HCT116 (cell line): ENCODE data around the gene WDR59. TPM values are rescaled to one million over a fixed set of nuclear protein-coding genes. Genes with fewer than 3 reads are reported as not detected.

ENCODE experiments used
- ATAC-seq: fragments of 200-7000 bp; cut with Tn5 transposase; 2 replicates; pipeline ENCODE4 v1.9.1; 2020; ENCODE audit warnings: mild to moderate bottlenecking, moderate library complexity
- BruUV-seq: library from RNA; stranded (reverse); fragments of 400-500 nt; replicated peaks from 2 replicates; lab custom pipeline; 2021; lab: Mats Ljungman, UMichigan
- CTCF ChIA-PET: fragments of 300-600 bp; sonication (Branson Sonifier 250); formaldehyde crosslinking; loops from one replicate; lab custom pipeline; 2021; ENCODE audit warnings: antibody characterized with exemption; lab: Charles Lee
- POLR2A ChIA-PET: fragments of 300-600, 350-600 bp; sonication (Branson Sonifier 250); formaldehyde crosslinking; loops from one replicate; lab custom pipeline; 2021; ENCODE audit warnings: antibody characterized with exemption; lab: Charles Lee
- RAD21 ChIA-PET, 2 experiments: fragments of 300-600 bp; sonication (Branson Sonifier 250); formaldehyde crosslinking; loops; one replicate each; lab custom pipeline; 2023; ENCODE audit warnings: low total read pairs in 2 of 2; ENCODE audit not compliant: uncharacterized antibody in 2 of 2, unreplicated experiment in 2 of 2, low non-redundant PET in 1 of 2; lab: Charles Lee
- DNase-seq: peaks from one replicate; pipeline ENCODE4 v3.0.0-alpha.2; 2010; ENCODE audit warnings: low read depth, low spot score
- H2AFZ ChIP-seq: fragments of 200-600 bp; shearing (Covaris generic), sonication (generic); 2 replicates; pipeline ENCODE4 v1.6.1; 2017; ENCODE audit warnings: low read depth, mixed run types, mixed read lengths, antibody characterized with exemption, low read length; ENCODE audit not compliant: poor library complexity, severe bottlenecking
- H3K27ac ChIP-seq: 2 replicates; pipeline ENCODE4 v1.5.1; 2012; ENCODE audit warnings: low read depth, low read length
- H3K27me3 ChIP-seq: fragments of 200-600 bp; sonication (generic); 2 replicates; pipeline ENCODE4 v1.6.1; 2016; ENCODE audit warnings: mixed run types, low read length, mixed read lengths; ENCODE audit not compliant: insufficient read depth
- H3K36me3 ChIP-seq, 2 experiments: fragments of 200-500 bp in 1 of 2; fragments of 200-600 bp in 1 of 2; sonication (Bioruptor generic) in 1 of 2; sonication (generic) in 1 of 2; 2 replicates each; pipeline versions ENCODE4 v1.5.1 to v1.6.1; 2014 to 2016; ENCODE audit warnings: low read length in 2 of 2, inconsistent platforms in 1 of 2, mixed read lengths in 1 of 2, mixed run types in 1 of 2; ENCODE audit not compliant: insufficient read depth in 2 of 2, control insufficient read depth in 1 of 2
- H3K4me1 ChIP-seq, 2 experiments: fragments of 200-600 bp in 1 of 2; sonication (generic) in 1 of 2; 2 replicates each; pipeline versions ENCODE4 v1.5.1 to v1.6.1; 2012 to 2017; ENCODE audit warnings: low read length in 2 of 2, inconsistent platforms in 1 of 2, mild to moderate bottlenecking in 1 of 2, mixed read lengths in 1 of 2, mixed run types in 1 of 2, moderate library complexity in 1 of 2; ENCODE audit not compliant: insufficient read depth in 2 of 2, control insufficient read depth in 1 of 2
- H3K4me2 ChIP-seq: fragments of 200-600 bp; sonication (generic); 2 replicates; pipeline ENCODE4 v1.6.1; 2017; ENCODE audit warnings: mixed run types, low read length, mixed read lengths
- H3K4me3 ChIP-seq, 2 experiments: fragments of 200-600 bp in 1 of 2; sonication (generic) in 1 of 2; replicated peaks in 1 of 2; 2 replicates each; pipeline ENCODE4 v1.5.1; 2011 to 2016; ENCODE audit warnings: low read length in 2 of 2, control low read depth in 1 of 2, low read depth in 1 of 2, mild to moderate bottlenecking in 1 of 2, mixed read lengths in 1 of 2, mixed run types in 1 of 2
- H3K79me2 ChIP-seq: fragments of 200-600 bp; sonication (generic); 2 replicates; pipeline ENCODE4 v1.6.1; 2017; ENCODE audit warnings: mild to moderate bottlenecking, mixed run types, low read length, moderate library complexity, mixed read lengths; ENCODE audit not compliant: insufficient read depth
- H3K9ac ChIP-seq: fragments of 200-600 bp; sonication (generic); 2 replicates; pipeline ENCODE4 v1.6.1; 2016; ENCODE audit warnings: low read length, mixed read lengths
- H3K9me2 ChIP-seq: fragments of 200-600 bp; sonication (generic), shearing (Covaris generic); 2 replicates; pipeline ENCODE4 v1.6.1; 2017; ENCODE audit warnings: mixed run types, mild to moderate bottlenecking, moderate library complexity; ENCODE audit not compliant: insufficient read depth
- H3K9me3 ChIP-seq, 2 experiments: fragments of 200-500 bp in 1 of 2; fragments of 200-600 bp in 1 of 2; sonication (Bioruptor generic) in 1 of 2; sonication (generic) in 1 of 2; 2 replicates each; pipeline ENCODE4 v1.6.1; 2014 to 2017; ENCODE audit warnings: low read length in 2 of 2, mixed read lengths in 2 of 2, inconsistent platforms in 1 of 2, low read depth in 1 of 2, mild to moderate bottlenecking in 1 of 2, mixed run types in 1 of 2, moderate library complexity in 1 of 2; ENCODE audit not compliant: control insufficient read depth in 1 of 2, insufficient read depth in 1 of 2
- H4K20me1 ChIP-seq: fragments of 200-600 bp; sonication (generic), shearing (Covaris generic); 2 replicates; pipeline ENCODE4 v1.6.1; 2017; ENCODE audit warnings: mixed run types, mild to moderate bottlenecking, moderate library complexity; ENCODE audit not compliant: insufficient read depth
- ATF3 ChIP-seq: IDR thresholded peaks from 2 replicates; pipeline ENCODE4 v1.6.1; 2012
- CBX3 ChIP-seq: IDR thresholded peaks from 2 replicates; pipeline ENCODE4 v1.6.1; 2012; ENCODE audit warnings: low read depth
- CEBPB ChIP-seq: IDR thresholded peaks from 2 replicates; pipeline ENCODE4 v1.6.1; 2012; ENCODE audit warnings: low read depth
- CTCF ChIP-seq, 3 experiments: fragments of 200-600 bp in 1 of 3; sonication (generic) in 1 of 3; IDR thresholded peaks in 2 of 3; conservative IDR thresholded peaks in 1 of 3; 2 replicates each; pipeline ENCODE4 v1.5.1; 2012 to 2017; ENCODE audit warnings: low read depth in 2 of 3, low read length in 2 of 3, antibody characterized with exemption in 1 of 3, borderline replicate concordance in 1 of 3, control low read depth in 1 of 3, mild to moderate bottlenecking in 1 of 3, mixed read lengths in 1 of 3, mixed run types in 1 of 3, moderate library complexity in 1 of 3; ENCODE audit not compliant: insufficient read depth in 1 of 3
- EGR1 ChIP-seq: IDR thresholded peaks from 2 replicates; pipeline ENCODE4 v1.6.1; 2012; ENCODE audit warnings: low read depth
- ELF1 ChIP-seq: IDR thresholded peaks from 2 replicates; pipeline ENCODE4 v1.6.1; 2012; ENCODE audit warnings: low read depth, borderline replicate concordance
- EZH2 ChIP-seq: fragments of 200-600 bp; sonication (generic); IDR thresholded peaks from 2 replicates; pipeline ENCODE4 v1.6.1; 2017; ENCODE audit warnings: antibody characterized with exemption, mixed run types
- FOSL1 ChIP-seq: IDR thresholded peaks from 2 replicates; pipeline ENCODE4 v1.6.1; 2012; ENCODE audit warnings: low read depth
- POLR2A ChIP-seq: IDR thresholded peaks from 2 replicates; pipeline ENCODE4 v1.7.0; 2011; ENCODE audit warnings: borderline replicate concordance; ENCODE audit not compliant: insufficient read depth, insufficient read length; ENCODE audit errors: extremely low read depth
- POLR2AphosphoS5 ChIP-seq: IDR thresholded peaks from 2 replicates; pipeline ENCODE4 v1.6.1; 2011; ENCODE audit warnings: mild to moderate bottlenecking, low read depth, low read length, moderate library complexity
- RAD21 ChIP-seq: IDR thresholded peaks from 2 replicates; pipeline ENCODE4 v1.6.1; 2012; ENCODE audit warnings: low read depth, mild to moderate bottlenecking
- SIN3A ChIP-seq: IDR thresholded peaks from 2 replicates; pipeline ENCODE4 v1.6.1; 2012; ENCODE audit warnings: low read depth
- SP1 ChIP-seq: IDR thresholded peaks from 2 replicates; pipeline ENCODE4 v1.6.1; 2012; ENCODE audit warnings: low read depth
- SRF ChIP-seq: IDR thresholded peaks from 2 replicates; pipeline ENCODE4 v1.6.1; 2012; ENCODE audit warnings: low read depth
- TCF7L2 ChIP-seq: IDR thresholded peaks from 2 replicates; pipeline ENCODE4 v1.7.0; 2011; ENCODE audit warnings: borderline replicate concordance, inconsistent platforms; ENCODE audit not compliant: insufficient read depth, insufficient read length; ENCODE audit errors: extremely low read depth
- ZFX ChIP-seq: fragments of 450-650 bp; IDR thresholded peaks from 2 replicates; pipeline ENCODE4 v1.6.1; 2017
- intact Hi-C: fragments of 100-400 bp; cut with micrococcal nuclease; formaldehyde crosslinking; loops from 2 replicates; pipeline ENCODE4 v1.10.0; 2022
- total RNA-seq: library from RNA; stranded (reverse); gene quantifications from one replicate; pipeline ENCODE4 v1.2.1, GENCODE V29; 2021; ENCODE audit not compliant: unreplicated experiment
- TF ChIP-seq, protein P1 (sequence below): IDR thresholded peaks from 2 replicates; pipeline ENCODE4 v1.6.1; 2012
- TF ChIP-seq, protein P2 (sequence below): IDR thresholded peaks from 2 replicates; pipeline ENCODE4 v1.6.1; 2011; ENCODE audit warnings: mild to moderate bottlenecking, low read length, moderate library complexity; ENCODE audit not compliant: insufficient replicate concordance; ENCODE audit errors: extremely low read depth
- TF ChIP-seq, protein P3 (sequence below): IDR thresholded peaks from 2 replicates; pipeline ENCODE4 v1.6.1; 2012; ENCODE audit warnings: low read depth

The WDR59 gene
- total RNA-seq, 1 experiment from 2014 or later = 96.9 TPM

DNA sequence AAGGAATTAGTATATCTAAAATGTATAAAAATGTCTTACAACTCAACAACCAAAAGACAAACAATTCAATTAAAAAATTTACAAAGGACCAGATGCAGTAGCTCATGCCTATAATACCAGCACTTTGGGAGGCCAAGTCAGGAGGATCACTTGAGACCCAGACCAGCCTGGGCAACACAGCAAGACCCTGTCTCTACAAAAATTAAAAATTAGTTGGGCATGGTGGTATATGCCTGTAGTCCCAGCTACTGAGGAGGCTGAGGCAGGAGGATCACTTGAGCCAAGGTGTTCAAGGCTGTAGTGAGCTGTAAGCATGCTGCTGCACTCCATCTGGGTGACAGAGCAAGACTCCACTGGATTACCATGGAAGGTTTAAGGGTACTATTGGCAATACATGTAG, 47.7 kb upstream of the WDR59 start:
- Histone ChIP-seq H4K20me1 (no peaks in the 10 kb centered on the region), H3K36me3 (no peaks in the 10 kb centered on the region), H3K79me2 (peaks cover 84% of the 10 kb centered on the region), H3K4me2 (no peak overlapping the region), H3K4me3 (no peak overlapping the region), H3K27ac (no peak overlapping the region), H3K9me3 (no peaks in the 10 kb centered on the region), H3K4me1 (peaks cover 31 to 35% of the 10 kb centered on the region in 2 experiments), H2AFZ (no peak overlapping the region), H3K9me2 (no peaks in the 10 kb centered on the region), H3K9ac (no peak overlapping the region), H3K27me3 (no peaks in the 10 kb centered on the region)
- RAD21 ChIA-PET = no interaction called here
- ATAC-seq = no peak
- DNase-seq = no peak
- TF ChIP-seq EGR1 (no peak), POLR2A (no peak), ELF1 (no peak), CEBPB (no peak), SP1 (no peak), SIN3A (no peak), RAD21 (no peak), ZFX (no peak), FOSL1 (no peak), CBX3 (no peak), TCF7L2 (no peak), CTCF (IDR thresholded peaks at IDR 0.05 in 2 of 3, conservative IDR thresholded peaks at IDR 0.05 in 1 of 3; ENCODE audit: borderline replicate concordance in 1 of 3, insufficient read depth in 1 of 3, low read depth in 2 of 3, low read length in 2 of 3) (no peak), POLR2AphosphoS5 (no peak), SRF (no peak), ATF3 (no peak), EZH2 (no peak)
- TF ChIP-seq, protein P1, sequence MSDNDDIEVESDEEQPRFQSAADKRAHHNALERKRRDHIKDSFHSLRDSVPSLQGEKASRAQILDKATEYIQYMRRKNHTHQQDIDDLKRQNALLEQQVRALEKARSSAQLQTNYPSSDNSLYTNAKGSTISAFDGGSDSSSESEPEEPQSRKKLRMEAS = no peak
- TF ChIP-seq, protein P2, sequence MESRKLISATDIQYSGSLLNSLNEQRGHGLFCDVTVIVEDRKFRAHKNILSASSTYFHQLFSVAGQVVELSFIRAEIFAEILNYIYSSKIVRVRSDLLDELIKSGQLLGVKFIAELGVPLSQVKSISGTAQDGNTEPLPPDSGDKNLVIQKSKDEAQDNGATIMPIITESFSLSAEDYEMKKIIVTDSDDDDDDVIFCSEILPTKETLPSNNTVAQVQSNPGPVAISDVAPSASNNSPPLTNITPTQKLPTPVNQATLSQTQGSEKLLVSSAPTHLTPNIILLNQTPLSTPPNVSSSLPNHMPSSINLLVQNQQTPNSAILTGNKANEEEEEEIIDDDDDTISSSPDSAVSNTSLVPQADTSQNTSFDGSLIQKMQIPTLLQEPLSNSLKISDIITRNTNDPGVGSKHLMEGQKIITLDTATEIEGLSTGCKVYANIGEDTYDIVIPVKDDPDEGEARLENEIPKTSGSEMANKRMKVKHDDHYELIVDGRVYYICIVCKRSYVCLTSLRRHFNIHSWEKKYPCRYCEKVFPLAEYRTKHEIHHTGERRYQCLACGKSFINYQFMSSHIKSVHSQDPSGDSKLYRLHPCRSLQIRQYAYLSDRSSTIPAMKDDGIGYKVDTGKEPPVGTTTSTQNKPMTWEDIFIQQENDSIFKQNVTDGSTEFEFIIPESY = no peak
- TF ChIP-seq, protein P3, sequence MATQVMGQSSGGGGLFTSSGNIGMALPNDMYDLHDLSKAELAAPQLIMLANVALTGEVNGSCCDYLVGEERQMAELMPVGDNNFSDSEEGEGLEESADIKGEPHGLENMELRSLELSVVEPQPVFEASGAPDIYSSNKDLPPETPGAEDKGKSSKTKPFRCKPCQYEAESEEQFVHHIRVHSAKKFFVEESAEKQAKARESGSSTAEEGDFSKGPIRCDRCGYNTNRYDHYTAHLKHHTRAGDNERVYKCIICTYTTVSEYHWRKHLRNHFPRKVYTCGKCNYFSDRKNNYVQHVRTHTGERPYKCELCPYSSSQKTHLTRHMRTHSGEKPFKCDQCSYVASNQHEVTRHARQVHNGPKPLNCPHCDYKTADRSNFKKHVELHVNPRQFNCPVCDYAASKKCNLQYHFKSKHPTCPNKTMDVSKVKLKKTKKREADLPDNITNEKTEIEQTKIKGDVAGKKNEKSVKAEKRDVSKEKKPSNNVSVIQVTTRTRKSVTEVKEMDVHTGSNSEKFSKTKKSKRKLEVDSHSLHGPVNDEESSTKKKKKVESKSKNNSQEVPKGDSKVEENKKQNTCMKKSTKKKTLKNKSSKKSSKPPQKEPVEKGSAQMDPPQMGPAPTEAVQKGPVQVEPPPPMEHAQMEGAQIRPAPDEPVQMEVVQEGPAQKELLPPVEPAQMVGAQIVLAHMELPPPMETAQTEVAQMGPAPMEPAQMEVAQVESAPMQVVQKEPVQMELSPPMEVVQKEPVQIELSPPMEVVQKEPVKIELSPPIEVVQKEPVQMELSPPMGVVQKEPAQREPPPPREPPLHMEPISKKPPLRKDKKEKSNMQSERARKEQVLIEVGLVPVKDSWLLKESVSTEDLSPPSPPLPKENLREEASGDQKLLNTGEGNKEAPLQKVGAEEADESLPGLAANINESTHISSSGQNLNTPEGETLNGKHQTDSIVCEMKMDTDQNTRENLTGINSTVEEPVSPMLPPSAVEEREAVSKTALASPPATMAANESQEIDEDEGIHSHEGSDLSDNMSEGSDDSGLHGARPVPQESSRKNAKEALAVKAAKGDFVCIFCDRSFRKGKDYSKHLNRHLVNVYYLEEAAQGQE = no peak
- CTCF ChIA-PET = no interaction called here
- BruUV-seq = no TSS peak
- intact Hi-C loops = no loop called here
- POLR2A ChIA-PET = no interaction called here
